ENCODE data around the gene FBLN1. TPM values are rescaled to one million over a fixed set of nuclear protein-coding genes. Genes with fewer than 3 reads are reported as not detected.

FBLN1 gene
- total RNA-seq, 2 donors from 2014 or later, result 125 to 144 TPM

- intact Hi-C loops (cut with DNase I), result loop anchor here (2.0 to 5.0 kb wide), 2 partner anchors 235 to 283 kb away; no protein-coding TSS in a partner anchor
- Histone ChIP-seq H3K4me3 (no peak overlapping the region), H3K9me3 (no peaks in the 10 kb centered on the region), H3K27me3 (replicated peaks; ENCODE audit: insufficient read depth) (no peaks in the 10 kb centered on the region), H3K27ac (peak overlapping the region; percentile 70 to 75), H3K36me3 (no peaks in the 10 kb centered on the region), H3K4me1 (replicated peaks) (peaks cover 6% of the 10 kb centered on the region)
- no peak for DNase-seq (ENCODE audit: low spot score)
- WGBS, result 78% methylated on average over 12 of the region's 12 CpGs
- TF ChIP-seq POLR2A (IDR thresholded peaks at IDR 0.05), result no peak
- TF ChIP-seq CTCF (IDR thresholded peaks at IDR 0.05), result no peak
- TF ChIP-seq POLR2AphosphoS5 (IDR thresholded peaks at IDR 0.05), result no peak
Measured at GRCh38 chr22:45552017-45552411, 49.3 kb downstream of the FBLN1 start.

- DNase-seq (ENCODE audit: low spot score), result no peak
Measured at GRCh38 chr22:45552580-45553350, 50.1 kb downstream of the FBLN1 start.

GRCh38 chr22:45553351-45554039 is 50.8 kb downstream of the FBLN1 start:
- 15% methylated on average over 23 of the region's 23 CpGs for WGBS
- Histone ChIP-seq H3K4me3 (no peak overlapping the region), H3K27ac (peak overlapping the region; percentile 70 to 75), H3K9me3 (no peaks in the 10 kb centered on the region), H3K36me3 (no peaks in the 10 kb centered on the region), H3K27me3 (replicated peaks; ENCODE audit: insufficient read depth) (no peaks in the 10 kb centered on the region), H3K4me1 (replicated peaks) (peaks cover 6% of the 10 kb centered on the region)
- TF ChIP-seq POLR2AphosphoS5 (IDR thresholded peaks at IDR 0.05), result peak; percentile 69
- no peak for TF ChIP-seq POLR2A (IDR thresholded peaks at IDR 0.05)
- peak; percentile 83 to 97 (median 94) for TF ChIP-seq CTCF (IDR thresholded peaks at IDR 0.05)
- peak; percentile 80 for DNase-seq (ENCODE audit: low spot score)
- intact Hi-C loops (cut with DNase I), result loop anchor here (2.0 to 5.0 kb wide), 3 partner anchors 113 to 285 kb away; no protein-coding TSS in a partner anchor

More at GRCh38 chr22:45552580-45553350, 50.1 kb downstream of the FBLN1 start:
- H3K36me3 ChIP-seq, result no peaks in the 10 kb centered on the region
- WGBS, result 56% methylated on average over 30 of the region's 30 CpGs
- intact Hi-C loops (cut with DNase I), result loop anchor here (2.0 to 5.0 kb wide), 2 partner anchors 235 to 284 kb away; no protein-coding TSS in a partner anchor
- no peaks in the 10 kb centered on the region for H3K9me3 ChIP-seq
- peak in 1 of 4 experiments; percentile 9 for TF ChIP-seq CTCF (IDR thresholded peaks at IDR 0.05)
- no peak for TF ChIP-seq POLR2AphosphoS5 (IDR thresholded peaks at IDR 0.05)
- H3K27ac ChIP-seq, result peak overlapping the region; percentile 70 to 75
- H3K27me3 ChIP-seq (replicated peaks; ENCODE audit: insufficient read depth), result no peaks in the 10 kb centered on the region
- no peak overlapping the region for H3K4me3 ChIP-seq
- peaks cover 6% of the 10 kb centered on the region for H3K4me1 ChIP-seq (replicated peaks)

- 35% methylated on average over 16 of the region's 16 CpGs for WGBS
- DNase-seq (ENCODE audit: low spot score), result no peak
- H3K4me1 ChIP-seq (replicated peaks), result peaks cover 6% of the 10 kb centered on the region
Measured at GRCh38 chr22:45554040-45554406, 51.3 kb downstream of the FBLN1 start.

More at GRCh38 chr22:45554040-45554406, 51.3 kb downstream of the FBLN1 start:
- Histone ChIP-seq H3K27me3 (replicated peaks; ENCODE audit: insufficient read depth) (no peaks in the 10 kb centered on the region), H3K36me3 (no peaks in the 10 kb centered on the region), H3K27ac (peak overlapping the region; percentile 70 to 75), H3K9me3 (no peaks in the 10 kb centered on the region), H3K4me3 (no peak overlapping the region)
- intact Hi-C loops (cut with DNase I), result loop anchor here (2.0 to 5.0 kb wide), 2 partner anchors 113 to 237 kb away; no protein-coding TSS in a partner anchor
- TF ChIP-seq CTCF (IDR thresholded peaks at IDR 0.05) (no peak), POLR2AphosphoS5 (IDR thresholded peaks at IDR 0.05) (no peak), POLR2A (IDR thresholded peaks at IDR 0.05) (no peak)
